ENCODE results near the gene ASAP2. TPM values are rescaled to one million over a fixed set of nuclear protein-coding genes. Genes with fewer than 3 reads are reported as not detected.

The ASAP2 gene
- total and polyA plus RNA-seq, 9 of the 15 experiments (the other 6 are each of a cell fraction or from before 2014, with no cell fraction given): 0.06 to 4.3 (median 3.1) TPM

- TF ChIP-seq DEAF1 (CRISPR knock-in tag; IDR thresholded peaks at IDR 0.05): peak; percentile 57
- TF ChIP-seq KHSRP (IDR thresholded peaks at IDR 0.05): no peak
- no peak for TF ChIP-seq TCFL5 (CRISPR knock-in tag; conservative IDR thresholded peaks at IDR 0.05)
- TF ChIP-seq HNRNPK (IDR thresholded peaks at IDR 0.05; ENCODE audit: low read depth, low read length, poor library complexity, severe bottlenecking): no peak
- TF ChIP-seq ZNF644 (tag; IDR thresholded peaks at IDR 0.05; ENCODE audit: low read depth): no peak
- TF ChIP-seq KLF16 (IDR thresholded peaks at IDR 0.05): no peak
- TF ChIP-seq SMAD1 (IDR thresholded peaks at IDR 0.05; ENCODE audit: low read depth, low read length, partially characterized antibody): no peak
- 0 out of 2 replicates have a peak, but pooled peaks have one; percentile 53 for TF ChIP-seq ZC3H11A (IDR thresholded peaks at IDR 0.05; ENCODE audit: low read depth, low read length)
- TF ChIP-seq YY1 (IDR thresholded peaks at IDR 0.05; ENCODE audit: borderline replicate concordance in 1 of 3, control insufficient read depth in 1 of 3, extremely low read depth in 1 of 3, insufficient read depth in 3 of 3, insufficient read length in 1 of 3, insufficient replicate concordance in 2 of 3, low read depth in 1 of 3, low read length in 2 of 3): peak in 1 of 3 experiments; percentile 21
- TF ChIP-seq RBM39 (optimal IDR thresholded peaks at IDR 0.05; ENCODE audit: low read depth, low read length): no peak
- TF ChIP-seq ZNF436 (CRISPR knock-in tag; IDR thresholded peaks at IDR 0.05): no peak
- no peak for TF ChIP-seq ARID3A (IDR thresholded peaks at IDR 0.05; ENCODE audit: borderline replicate concordance, low read depth, low read length)
- peak; percentile 70 to 88 (median 79) for TF ChIP-seq CTCF (IDR thresholded peaks at IDR 0.05 in 2 of 3, conservative IDR thresholded peaks at IDR 0.05 in 1 of 3; ENCODE audit: insufficient read depth in 2 of 3, low read depth in 1 of 3, low read length in 3 of 3)
- peak; percentile 49; the same call in 1 of the 2 replicates for TF ChIP-seq MYC (IDR thresholded peaks at IDR 0.05; ENCODE audit: low read depth, low read length)
- no peak for TF ChIP-seq MYC (CRISPR knock-in tag; IDR thresholded peaks at IDR 0.05; ENCODE audit: borderline replicate concordance, low read depth)
- peak; percentile 34; the same call in 1 of the 2 replicates for TF ChIP-seq SMC3 (conservative IDR thresholded peaks at IDR 0.05; ENCODE audit: insufficient read depth, low read depth, low read length)
- TF ChIP-seq JUN (IDR thresholded peaks at IDR 0.05; ENCODE audit: borderline replicate concordance, low read depth, low read length): peak; percentile 52; the same call in 1 of the 2 replicates
- no peak for TF ChIP-seq JUN (CRISPR knock-in tag; IDR thresholded peaks at IDR 0.05; ENCODE audit: borderline replicate concordance)
- TF ChIP-seq MYNN (IDR thresholded peaks at IDR 0.05): no peak
- TF ChIP-seq MYNN (CRISPR knock-in tag; IDR thresholded peaks at IDR 0.05): no peak
- TF ChIP-seq ZNF165 (CRISPR knock-in tag; IDR thresholded peaks at IDR 0.05; ENCODE audit: borderline replicate concordance): no peak
- TF ChIP-seq ZNF740 (CRISPR knock-in tag; IDR thresholded peaks at IDR 0.05): no peak
- no peak for TF ChIP-seq ZNF740 (tag; IDR thresholded peaks at IDR 0.05)
Measured at GRCh38 chr2:9333591-9334171, 127.1 kb downstream of the ASAP2 start (continued).
